Glutamatergic neuron (in vitro differentiated cells): Measurements from ENCODE around the gene RBSN. TPM values are rescaled to one million over a fixed set of nuclear protein-coding genes. Genes with fewer than 3 reads are reported as not detected.

Experiments
- DNase-seq: peaks from one replicate; pipeline ENCODE4 v3.0.0; 2022
- H3K27ac Mint-ChIP-seq: one replicate; pipeline ENCODE4 v1.8.0; 2020; ENCODE audit warnings: mild to moderate bottlenecking, mixed read lengths, inconsistent platforms; ENCODE audit not compliant: unreplicated experiment
- H3K27me3 Mint-ChIP-seq: one replicate; pipeline ENCODE4 v1.8.0; 2020; ENCODE audit warnings: mild to moderate bottlenecking, moderate library complexity, mixed read lengths, inconsistent platforms; ENCODE audit not compliant: unreplicated experiment
- H3K36me3 Mint-ChIP-seq: one replicate; pipeline ENCODE4 v1.8.0; 2020; ENCODE audit warnings: mild to moderate bottlenecking, mixed read lengths, inconsistent platforms; ENCODE audit not compliant: unreplicated experiment
- H3K4me1 Mint-ChIP-seq: one replicate; pipeline ENCODE4 v1.8.0; 2020; ENCODE audit warnings: mild to moderate bottlenecking, low read depth, mixed read lengths, inconsistent platforms; ENCODE audit not compliant: unreplicated experiment
- H3K4me3 Mint-ChIP-seq: one replicate; pipeline ENCODE4 v1.8.0; 2020; ENCODE audit warnings: mild to moderate bottlenecking, mixed read lengths, inconsistent platforms; ENCODE audit not compliant: unreplicated experiment
- H3K9me3 Mint-ChIP-seq: one replicate; pipeline ENCODE4 v1.8.0; 2020; ENCODE audit warnings: mild to moderate bottlenecking, moderate library complexity, mixed read lengths, inconsistent platforms; ENCODE audit not compliant: unreplicated experiment
- total RNA-seq: library from RNA; stranded (reverse); fragmentation: NEBNext Ultra II Directional; extraction: Animal tissue kit (Norgen Biotek cat#: 25700); gene quantifications from one replicate; pipeline ENCODE4 v1.2.1, GENCODE V29; 2021; ENCODE audit not compliant: unreplicated experiment
- TF ChIP-seq, protein P1 (sequence below): fragments of 200-600 bp; sonication (generic); IDR thresholded peaks from one replicate; pipeline ENCODE4 v1.5.0; 2021; ENCODE audit not compliant: partially characterized antibody, unreplicated experiment

RBSN gene
- total RNA-seq, 1 donor from 2014 or later, result 29.4 TPM

DNA sequence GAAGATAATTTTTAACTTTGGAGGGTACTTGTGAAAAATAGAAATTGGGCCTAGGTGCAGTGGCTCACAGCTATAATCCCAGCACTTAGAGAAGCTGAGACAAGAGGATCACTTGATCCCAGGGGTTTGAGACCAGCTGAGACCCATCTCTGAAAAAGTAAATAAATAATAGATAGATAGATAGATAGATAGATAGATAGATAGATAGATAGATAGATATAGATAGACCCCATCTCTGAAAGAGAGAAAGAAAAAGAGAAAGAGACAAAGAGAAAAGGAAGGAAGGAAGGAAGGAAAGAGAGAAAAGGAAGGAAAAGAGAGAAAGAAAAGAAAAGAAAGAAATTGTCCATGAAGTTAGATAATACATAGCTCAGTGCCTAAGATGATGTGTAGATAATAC lies 69.3 kb downstream of the RBSN start:
- no peak overlapping the region for H3K4me3 Mint-ChIP-seq
- TF ChIP-seq, protein P1, sequence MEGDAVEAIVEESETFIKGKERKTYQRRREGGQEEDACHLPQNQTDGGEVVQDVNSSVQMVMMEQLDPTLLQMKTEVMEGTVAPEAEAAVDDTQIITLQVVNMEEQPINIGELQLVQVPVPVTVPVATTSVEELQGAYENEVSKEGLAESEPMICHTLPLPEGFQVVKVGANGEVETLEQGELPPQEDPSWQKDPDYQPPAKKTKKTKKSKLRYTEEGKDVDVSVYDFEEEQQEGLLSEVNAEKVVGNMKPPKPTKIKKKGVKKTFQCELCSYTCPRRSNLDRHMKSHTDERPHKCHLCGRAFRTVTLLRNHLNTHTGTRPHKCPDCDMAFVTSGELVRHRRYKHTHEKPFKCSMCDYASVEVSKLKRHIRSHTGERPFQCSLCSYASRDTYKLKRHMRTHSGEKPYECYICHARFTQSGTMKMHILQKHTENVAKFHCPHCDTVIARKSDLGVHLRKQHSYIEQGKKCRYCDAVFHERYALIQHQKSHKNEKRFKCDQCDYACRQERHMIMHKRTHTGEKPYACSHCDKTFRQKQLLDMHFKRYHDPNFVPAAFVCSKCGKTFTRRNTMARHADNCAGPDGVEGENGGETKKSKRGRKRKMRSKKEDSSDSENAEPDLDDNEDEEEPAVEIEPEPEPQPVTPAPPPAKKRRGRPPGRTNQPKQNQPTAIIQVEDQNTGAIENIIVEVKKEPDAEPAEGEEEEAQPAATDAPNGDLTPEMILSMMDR, result no peak

DNA sequence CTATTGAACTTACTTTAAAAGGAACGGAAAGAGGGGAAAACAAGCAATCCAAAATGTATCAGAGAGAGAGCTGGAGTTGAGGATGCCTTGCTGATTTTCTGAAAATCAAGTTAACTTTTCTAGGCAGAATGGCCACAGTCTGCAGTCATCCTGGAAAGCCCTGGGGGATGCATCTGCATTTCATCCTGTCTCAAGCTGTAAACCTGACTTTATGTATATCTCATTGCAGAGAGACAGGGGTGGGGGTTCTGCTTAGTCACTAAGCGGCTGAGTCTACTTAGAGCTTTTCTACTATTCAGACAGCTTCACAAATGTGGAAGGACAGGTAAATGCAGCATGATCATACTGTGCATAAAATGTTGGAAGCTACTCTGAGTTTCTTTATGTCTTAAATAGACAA lies 75.2 kb downstream of the RBSN start:
- Mint-ChIP-seq H3K4me1 (peaks cover 16% of the 10 kb centered on the region), H3K4me3 (no peak overlapping the region), H3K9me3 (no peaks in the 10 kb centered on the region), H3K27ac (peak overlapping the region; percentile 50), H3K36me3 (peaks cover 4% of the 10 kb centered on the region), H3K27me3 (no peaks in the 10 kb centered on the region)
- TF ChIP-seq, protein P1, result no peak
- no peak for DNase-seq

More for the DNA sequence above, 69.3 kb downstream of the RBSN start:
- Mint-ChIP-seq H3K4me1 (no peaks in the 10 kb centered on the region), H3K27ac (peak overlapping the region; percentile 45), H3K9me3 (peaks cover 1% of the 10 kb centered on the region), H3K36me3 (peaks cover 4% of the 10 kb centered on the region), H3K27me3 (no peaks in the 10 kb centered on the region)
- no peak for DNase-seq

DNA sequence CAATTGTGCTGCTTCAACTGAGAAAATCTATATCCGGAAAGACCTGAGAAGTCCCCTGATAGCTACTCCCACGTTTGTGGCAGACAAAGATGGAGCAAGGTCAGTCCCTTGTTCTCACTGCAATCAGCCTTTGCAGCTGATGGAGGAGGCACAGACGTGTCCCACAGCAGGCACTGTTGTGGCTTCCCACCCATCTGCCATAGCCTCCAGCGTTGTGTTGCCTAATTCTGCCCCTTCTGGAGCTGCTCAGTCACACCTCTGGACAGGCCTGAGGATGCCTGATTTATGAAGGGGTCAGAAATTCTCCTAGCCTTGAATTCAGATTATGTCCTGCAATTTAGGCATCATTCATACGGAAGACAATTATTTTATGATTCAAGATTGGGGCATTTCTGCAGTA lies 75.7 kb downstream of the RBSN start:
- peak; percentile 68 for DNase-seq
- Mint-ChIP-seq H3K27ac (peak overlapping the region; percentile 97), H3K4me1 (peaks cover 16% of the 10 kb centered on the region), H3K9me3 (no peaks in the 10 kb centered on the region), H3K4me3 (peak overlapping the region; percentile 63), H3K27me3 (no peaks in the 10 kb centered on the region), H3K36me3 (peaks cover 4% of the 10 kb centered on the region)
- TF ChIP-seq, protein P1, result no peak

Other genes starting within 250 kb of the RBSN start
- 57.5 TPM for gene NR2C2, start 151.6 kb downstream of the RBSN start, total RNA-seq
- gene MRPS25, start 33.8 kb downstream of the RBSN start, total RNA-seq, result 141 TPM
- gene CAPN7, start 107.1 kb upstream of the RBSN start, total RNA-seq, result 30.2 TPM
- 25.3 TPM for gene SH3BP5, start 233.4 kb upstream of the RBSN start, total RNA-seq